ENCODE data around the gene TFB2M.

Gene TFB2M

GRCh38 chr1:246491551-246492053, 74.5 kb downstream of the TFB2M start:
- Mint-ChIP-seq H3K9me3 (no peaks in the 10 kb centered on the region), H3K4me3 (no peak overlapping the region), H3K4me1 (no peaks in the 10 kb centered on the region), H3K36me3 (peaks cover 6% of the 10 kb centered on the region), H3K27ac (no peak overlapping the region)
- ATAC-seq (no peak), DNase-seq (ENCODE audit: low spot score in 2 of 2) (no peak)

Measured in stimulated activated effector memory CD8-positive, alpha-beta T cell treated with anti-CD3 and anti-CD28 coated beads, Interleukin-12 subunit alpha, Interleukin-12 subunit beta, amount 100 ng/mL, for 72 hours (primary cell).